ENCODE measurements around the gene UGT1A7. TPM values are rescaled to one million over a fixed set of nuclear protein-coding genes. Genes with fewer than 3 reads are reported as not detected.

UGT1A7 gene
- polyA plus RNA-seq, 3 donors, result not detected

GRCh38 chr2:233673896-233674295 is 7.8 kb upstream of the UGT1A7 start:
- no peak overlapping the region for H3K4me3 Mint-ChIP-seq
- intact Hi-C loops (cut with micrococcal nuclease), result no loop called here
- H3K9me3 Mint-ChIP-seq, result peaks cover 0 to 2% (median 0%) of the 10 kb centered on the region in 7 donors
- H3K79me2 ChIP-seq (ENCODE audit: insufficient read depth, low read length), result no peaks in the 10 kb centered on the region
- H3K4me1 Mint-ChIP-seq, result no peaks in the 10 kb centered on the region
- no peak for DNase-seq
- H3K27ac Mint-ChIP-seq, result no peak overlapping the region
- H3K27me3 Mint-ChIP-seq (ENCODE audit: low read depth in 3 of 3), result no peaks in the 10 kb centered on the region
- no peak for TF ChIP-seq CTCF (IDR thresholded peaks at IDR 0.05)
- H3K4me1 ChIP-seq (ENCODE audit: control insufficient read depth in 1 of 2, insufficient read depth in 2 of 2, low read length in 2 of 2), result no peaks in the 10 kb centered on the region
- no peak overlapping the region for H3K4me2 ChIP-seq (replicated peaks; ENCODE audit: extremely low read depth, low read length, poor library complexity, severe bottlenecking)
- H4K20me1 ChIP-seq (ENCODE audit: insufficient read depth, low read length), result no peaks in the 10 kb centered on the region
- no peaks in the 10 kb centered on the region for H3K27me3 ChIP-seq (ENCODE audit: control insufficient read depth in 2 of 2, insufficient read depth in 2 of 2, low read length in 2 of 2)
- no peaks in the 10 kb centered on the region for H3K36me3 Mint-ChIP-seq
- H3K9me3 ChIP-seq (replicated peaks in 1 of 2; ENCODE audit: control insufficient read depth in 1 of 2, insufficient read depth in 1 of 2, low read length in 2 of 2), result no peaks in the 10 kb centered on the region
- no peak overlapping the region for H2AFZ ChIP-seq (ENCODE audit: insufficient read depth, low read depth, low read length, poor library complexity, severe bottlenecking)
- H3K4me3 ChIP-seq (replicated peaks in 1 of 3; ENCODE audit: low read depth in 2 of 3, low read length in 3 of 3), result no peak overlapping the region
- H3K27ac ChIP-seq (ENCODE audit: low read depth in 1 of 2, low read length in 2 of 2), result no peak overlapping the region
- no peaks in the 10 kb centered on the region for H3K36me3 ChIP-seq (replicated peaks in 1 of 2; ENCODE audit: control insufficient read depth in 1 of 2, insufficient read depth in 2 of 2, low read length in 2 of 2)
- no peak overlapping the region for H3K9ac ChIP-seq (ENCODE audit: insufficient read depth, low read length, poor library complexity, severe bottlenecking)

- intact Hi-C loops (cut with micrococcal nuclease), result no loop called here
- Histone ChIP-seq H3K4me3 (replicated peaks in 1 of 3; ENCODE audit: low read depth in 2 of 3, low read length in 3 of 3) (no peak overlapping the region), H3K27me3 (ENCODE audit: control insufficient read depth in 2 of 2, insufficient read depth in 2 of 2, low read length in 2 of 2) (no peaks in the 10 kb centered on the region), H3K9ac (ENCODE audit: insufficient read depth, low read length, poor library complexity, severe bottlenecking) (no peak overlapping the region), H3K27ac (ENCODE audit: low read depth in 1 of 2, low read length in 2 of 2) (no peak overlapping the region), H3K36me3 (replicated peaks in 1 of 2; ENCODE audit: control insufficient read depth in 1 of 2, insufficient read depth in 2 of 2, low read length in 2 of 2) (no peaks in the 10 kb centered on the region), H4K20me1 (ENCODE audit: insufficient read depth, low read length) (no peaks in the 10 kb centered on the region), H2AFZ (ENCODE audit: insufficient read depth, low read depth, low read length, poor library complexity, severe bottlenecking) (no peak overlapping the region), H3K4me2 (replicated peaks; ENCODE audit: extremely low read depth, low read length, poor library complexity, severe bottlenecking) (no peak overlapping the region), H3K9me3 (replicated peaks in 1 of 2; ENCODE audit: control insufficient read depth in 1 of 2, insufficient read depth in 1 of 2, low read length in 2 of 2) (no peaks in the 10 kb centered on the region), H3K79me2 (ENCODE audit: insufficient read depth, low read length) (no peaks in the 10 kb centered on the region), H3K4me1 (ENCODE audit: control insufficient read depth in 1 of 2, insufficient read depth in 2 of 2, low read length in 2 of 2) (no peaks in the 10 kb centered on the region)
- DNase-seq, result no peak
- H3K9me3 Mint-ChIP-seq, result peaks cover 0 to 2% (median 0%) of the 10 kb centered on the region in 7 donors
- no peak for TF ChIP-seq CTCF (IDR thresholded peaks at IDR 0.05)
- H3K27ac Mint-ChIP-seq, result no peak overlapping the region
- WGBS (ENCODE audit: insufficient coverage), result no CpG with 5 or more reads among the region's 1 CpG
- no peaks in the 10 kb centered on the region for H3K36me3 Mint-ChIP-seq
- H3K4me3 Mint-ChIP-seq, result no peak overlapping the region
- H3K27me3 Mint-ChIP-seq (ENCODE audit: low read depth in 3 of 3), result no peaks in the 10 kb centered on the region
- H3K4me1 Mint-ChIP-seq, result no peaks in the 10 kb centered on the region
Measured at GRCh38 chr2:233674314-233674713, 7.4 kb upstream of the UGT1A7 start.

Data from CD14-positive monocyte (primary cell).